ENCODE data around the gene ADA.
"Not testable (repeated sequence)": the region's sequence is repeated elsewhere in the genome, so short reads cannot be mapped to it uniquely, and the experiment has no call there.

The ADA gene

GRCh38 chr20:44599715-44600114 lies 51.8 kb downstream of the ADA start:
- no peak for DNase-seq (ENCODE audit: low spot score)

- no peak for DNase-seq (ENCODE audit: low spot score)
Measured at GRCh38 chr20:44598423-44599305, 52.8 kb downstream of the ADA start.

GRCh38 chr20:44597930-44598329 lies 53.6 kb downstream of the ADA start:
- no peak for DNase-seq (ENCODE audit: low spot score)

GRCh38 chr20:44597516-44597915 lies 54.0 kb downstream of the ADA start:
- DNase-seq (ENCODE audit: low spot score): no peak

GRCh38 chr20:44596876-44597275 lies 54.6 kb downstream of the ADA start:
- no peak for DNase-seq (ENCODE audit: low spot score)

GRCh38 chr20:44596010-44596409 lies 55.5 kb downstream of the ADA start:
- no peak for DNase-seq (ENCODE audit: low spot score)

GRCh38 chr20:44594730-44595129 lies 56.8 kb downstream of the ADA start:
- DNase-seq (ENCODE audit: low spot score): no peak

GRCh38 chr20:44593751-44594150 lies 57.7 kb downstream of the ADA start:
- DNase-seq (ENCODE audit: low spot score): no peak

- DNase-seq (ENCODE audit: low spot score): no peak
Measured at GRCh38 chr20:44592366-44592765, 59.1 kb downstream of the ADA start.

- DNase-seq (ENCODE audit: low spot score): no peak
Measured at GRCh38 chr20:44590980-44591778, 60.3 kb downstream of the ADA start.

- no peak for DNase-seq (ENCODE audit: low spot score)
Measured at GRCh38 chr20:44589537-44589936, 62.0 kb downstream of the ADA start.

GRCh38 chr20:44588321-44588720 lies 63.2 kb downstream of the ADA start:
- DNase-seq (ENCODE audit: low spot score): not testable (repeated sequence)

- no peak for DNase-seq (ENCODE audit: low spot score)
Measured at GRCh38 chr20:44587035-44587980, 64.2 kb downstream of the ADA start.

- no peak for DNase-seq (ENCODE audit: low spot score)
Measured at GRCh38 chr20:44586289-44586911, 65.1 kb downstream of the ADA start.

GRCh38 chr20:44585057-44585963 lies 66.2 kb downstream of the ADA start:
- no peak for DNase-seq (ENCODE audit: low spot score)

- DNase-seq (ENCODE audit: low spot score): no peak
Measured at GRCh38 chr20:44584162-44584561, 67.3 kb downstream of the ADA start.

GRCh38 chr20:44583157-44583556 lies 68.3 kb downstream of the ADA start:
- no peak for DNase-seq (ENCODE audit: low spot score)

GRCh38 chr20:44582311-44583025 lies 69.0 kb downstream of the ADA start, which contains the start of gene PKIG:
PKIG (plus strand) TSS chr20:44582579; CDS start chr20:44614557, 31,978 bp downstream.
- peak; percentile 53 for DNase-seq (ENCODE audit: low spot score)

GRCh38 chr20:44581515-44581914 lies 70.0 kb downstream of the ADA start:
- no peak for DNase-seq (ENCODE audit: low spot score)

Measured in SW480 (cell line).